ENCODE measurements around the gene GPRIN2.

The GPRIN2 gene

GRCh38 chr10:46546591-46547540 lies 9.6 kb downstream of the GPRIN2 start:
- H3K36me3 ChIP-seq: no peaks in the 10 kb centered on the region
- no peak for TF ChIP-seq Cebpa-rat (IDR thresholded peaks at IDR 0.05)
- no peaks in the 10 kb centered on the region for H3K9me3 ChIP-seq
- no peak overlapping the region for H3K4me2 ChIP-seq
- H3K4me3 ChIP-seq: no peak overlapping the region
- H3K9ac ChIP-seq: no peak overlapping the region
- H3K27ac ChIP-seq: no peak overlapping the region
- no peaks in the 10 kb centered on the region for H3K27me3 ChIP-seq
- no peaks in the 10 kb centered on the region for H4K20me1 ChIP-seq
- no peaks in the 10 kb centered on the region for H3K4me1 ChIP-seq

DNA sequence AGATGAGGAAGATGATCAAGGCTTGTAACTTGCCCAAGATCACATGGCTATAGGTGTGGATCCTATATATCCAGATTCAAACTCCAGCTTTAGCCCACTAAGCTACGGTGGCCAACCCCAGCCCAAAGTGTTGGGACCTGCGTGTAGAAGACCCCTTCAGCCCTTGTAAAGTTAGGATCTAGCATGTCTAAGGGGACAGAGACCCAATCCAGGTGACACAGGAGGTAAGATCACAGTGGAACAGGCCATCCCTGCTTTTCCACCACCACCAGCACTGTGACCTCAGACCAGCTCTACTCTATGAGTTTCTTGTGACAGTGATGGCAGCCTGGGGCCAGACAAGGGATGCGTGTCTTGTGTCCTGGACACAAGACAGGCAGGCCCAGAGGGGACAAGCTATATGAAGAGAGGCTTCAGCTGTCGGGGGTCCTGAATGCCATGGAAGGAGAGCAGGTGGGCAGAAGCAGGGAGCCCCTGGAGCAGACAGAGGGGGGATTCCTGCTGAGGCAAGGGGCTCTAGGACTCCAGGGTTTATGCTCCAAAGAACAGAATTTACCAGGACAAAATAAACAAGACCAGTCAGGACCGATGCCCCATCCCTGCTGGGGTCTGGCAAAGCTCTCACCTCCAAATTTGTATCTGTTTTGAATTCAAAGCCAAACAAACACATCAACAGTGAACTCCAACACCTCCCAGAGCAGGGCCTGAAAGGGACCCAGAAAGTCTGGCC lies 10.4 kb downstream of the GPRIN2 start:
- no peak for TF ChIP-seq Cebpa-rat (IDR thresholded peaks at IDR 0.05)
- no peak overlapping the region for H3K9ac ChIP-seq
- no peaks in the 10 kb centered on the region for H3K36me3 ChIP-seq
- H3K4me2 ChIP-seq: no peak overlapping the region
- no peaks in the 10 kb centered on the region for H3K27me3 ChIP-seq
- H3K27ac ChIP-seq: no peak overlapping the region
- H3K4me3 ChIP-seq: no peak overlapping the region
- no peaks in the 10 kb centered on the region for H4K20me1 ChIP-seq
- H3K4me1 ChIP-seq: no peaks in the 10 kb centered on the region
- H3K9me3 ChIP-seq: no peaks in the 10 kb centered on the region

GRCh38 chr10:46544989-46545791 lies 11.3 kb downstream of the GPRIN2 start:
- Histone ChIP-seq H4K20me1 (no peaks in the 10 kb centered on the region), H3K9ac (no peak overlapping the region), H3K27ac (no peak overlapping the region), H3K27me3 (no peaks in the 10 kb centered on the region), H3K4me1 (no peaks in the 10 kb centered on the region), H3K36me3 (no peaks in the 10 kb centered on the region), H3K9me3 (no peaks in the 10 kb centered on the region), H3K4me2 (no peak overlapping the region), H3K4me3 (no peak overlapping the region)
- TF ChIP-seq Cebpa-rat (IDR thresholded peaks at IDR 0.05): no peak

DNA sequence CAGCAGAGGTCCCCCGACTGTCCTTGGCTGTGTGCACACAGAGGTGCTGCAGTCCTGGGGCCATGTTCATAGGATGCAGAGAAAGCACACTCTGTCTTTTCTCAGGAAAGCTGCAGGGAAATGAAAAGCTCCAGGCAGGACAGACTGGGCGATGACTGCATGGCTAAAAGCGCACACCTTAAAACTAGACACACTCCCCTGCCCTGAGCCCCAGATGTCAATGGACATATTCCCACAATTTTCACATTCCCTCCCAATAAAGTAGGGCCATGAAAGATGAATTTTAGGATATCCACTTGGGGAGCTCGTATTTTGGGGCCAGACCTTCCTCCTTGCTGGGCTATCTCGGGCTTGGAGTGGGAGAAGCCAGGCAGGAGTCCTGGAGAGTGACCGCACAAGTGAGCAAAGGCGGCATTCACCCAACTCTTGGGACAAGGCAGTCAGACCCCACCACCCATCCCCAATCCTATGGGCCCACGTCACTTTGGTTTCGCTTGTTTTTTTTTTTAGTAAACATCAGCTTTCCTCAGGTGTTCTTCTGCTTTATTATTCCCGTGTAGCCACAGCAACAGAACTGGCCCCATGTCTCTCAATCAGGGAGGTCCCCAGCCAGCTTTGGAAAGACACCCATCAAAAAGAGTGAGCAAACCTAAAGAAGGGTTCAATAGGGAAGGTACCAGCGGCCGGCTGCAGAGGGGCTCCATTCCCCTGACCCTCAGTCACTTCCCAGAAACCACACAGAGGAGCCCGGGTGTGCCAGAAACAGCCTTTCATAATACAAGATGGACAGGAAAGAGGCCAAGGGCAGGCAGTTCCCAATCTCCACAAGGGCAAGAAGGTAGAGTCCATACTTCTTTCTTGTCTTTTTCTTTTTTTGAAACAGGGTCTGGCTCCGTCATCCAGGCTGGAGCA lies 12.7 kb downstream of the GPRIN2 start:
- Histone ChIP-seq H3K4me2 (no peak overlapping the region), H3K4me1 (no peaks in the 10 kb centered on the region)
- no peak for TF ChIP-seq Cebpa-rat (IDR thresholded peaks at IDR 0.05)

DNA sequence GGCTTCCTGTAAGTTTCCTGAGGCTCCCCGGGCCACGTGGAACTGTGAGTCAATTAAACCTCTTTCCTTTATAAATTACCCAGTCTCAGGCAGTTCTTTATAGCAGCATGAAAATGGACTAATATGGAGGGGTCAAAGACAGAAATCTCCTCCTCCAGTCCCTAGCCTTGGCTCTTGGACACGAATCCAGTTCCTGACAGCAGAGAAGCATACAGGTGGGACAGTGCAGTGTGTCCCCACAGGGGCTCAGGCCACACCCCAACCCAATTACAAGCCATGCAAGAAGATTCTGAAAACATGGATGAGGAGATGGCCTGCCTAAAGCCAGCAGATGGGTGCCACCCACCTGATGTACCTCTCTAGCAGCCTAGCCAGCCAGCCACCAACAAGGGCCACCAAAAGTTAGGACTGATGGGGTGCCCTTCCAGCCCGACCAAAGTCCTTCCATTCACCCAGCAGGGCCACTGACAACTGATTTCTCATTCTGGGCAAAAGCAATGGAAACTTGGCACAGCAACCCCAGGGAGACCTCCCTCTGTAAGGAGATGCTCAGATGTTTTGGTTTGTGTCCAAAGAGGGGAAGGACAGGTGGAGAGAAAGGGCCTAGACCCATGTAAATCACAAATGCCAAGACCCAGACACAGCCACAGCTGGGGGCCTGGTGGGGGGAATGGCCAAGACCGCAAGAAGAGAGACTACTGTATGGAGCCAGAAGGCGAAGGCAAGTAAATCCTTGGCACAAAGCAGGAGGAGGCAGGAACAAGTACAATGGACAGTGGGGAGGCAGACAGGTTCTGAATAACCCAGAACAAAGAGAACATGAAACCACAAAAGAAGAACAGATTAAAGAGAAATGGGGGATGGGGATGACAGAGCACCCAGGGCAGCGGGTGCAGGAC lies 13.6 kb downstream of the GPRIN2 start:
- Histone ChIP-seq H3K4me1 (no peaks in the 10 kb centered on the region), H3K9ac (no peak overlapping the region), H4K20me1 (no peaks in the 10 kb centered on the region), H3K27ac (no peak overlapping the region), H3K36me3 (no peaks in the 10 kb centered on the region), H3K9me3 (no peaks in the 10 kb centered on the region), H3K4me3 (no peak overlapping the region), H3K4me2 (no peak overlapping the region), H3K27me3 (no peaks in the 10 kb centered on the region)
- no peak for TF ChIP-seq Cebpa-rat (IDR thresholded peaks at IDR 0.05)

More for the DNA sequence above, 12.7 kb downstream of the GPRIN2 start:
- Histone ChIP-seq H4K20me1 (no peaks in the 10 kb centered on the region), H3K9ac (no peak overlapping the region), H3K4me3 (no peak overlapping the region), H3K27ac (no peak overlapping the region), H3K9me3 (no peaks in the 10 kb centered on the region), H3K36me3 (no peaks in the 10 kb centered on the region), H3K27me3 (no peaks in the 10 kb centered on the region)

DNA sequence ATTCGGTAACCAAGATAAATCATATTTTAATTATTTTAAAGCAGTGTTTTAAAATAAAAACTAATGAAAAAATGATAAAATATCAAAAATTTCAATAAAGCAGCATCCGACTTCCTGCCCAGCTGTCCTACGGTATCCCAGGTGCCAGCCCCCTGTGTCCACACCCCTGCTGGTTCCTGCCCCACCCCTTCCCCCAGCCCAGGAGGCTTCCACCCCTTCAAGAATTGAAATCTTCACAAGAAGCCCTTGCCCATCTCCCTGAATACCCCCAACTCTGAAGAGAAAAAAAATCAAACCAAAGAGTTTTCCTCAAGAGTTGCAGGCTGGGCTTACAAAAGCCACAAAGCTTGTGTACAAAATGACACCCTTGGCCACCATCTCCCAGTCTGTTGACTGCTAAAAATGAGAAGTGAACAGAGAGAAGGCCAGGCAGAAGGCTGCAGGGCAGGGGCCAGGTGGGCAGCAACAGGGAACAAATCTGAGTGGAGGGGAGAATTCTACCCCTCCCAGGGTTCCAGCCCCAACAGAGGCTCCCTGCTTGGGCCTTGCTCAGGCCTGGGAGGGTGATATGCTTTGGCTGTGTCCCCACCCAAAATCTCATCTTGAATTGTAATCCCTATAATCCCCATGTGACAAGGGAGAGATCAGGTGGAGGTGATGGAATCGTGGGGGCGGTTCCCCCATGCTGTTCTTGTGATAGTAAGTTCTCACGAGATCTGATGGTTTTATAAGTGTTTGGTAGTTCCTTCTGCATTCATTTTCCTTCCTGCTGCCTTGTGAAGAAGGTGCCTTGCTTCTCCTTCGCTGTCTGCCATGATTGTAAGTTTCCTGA lies 14.5 kb downstream of the GPRIN2 start:
- Histone ChIP-seq H3K4me3 (no peak overlapping the region), H3K4me1 (no peaks in the 10 kb centered on the region), H4K20me1 (no peaks in the 10 kb centered on the region), H3K36me3 (no peaks in the 10 kb centered on the region), H3K9me3 (no peaks in the 10 kb centered on the region), H3K9ac (no peak overlapping the region), H3K4me2 (no peak overlapping the region), H3K27me3 (no peaks in the 10 kb centered on the region), H3K27ac (no peak overlapping the region)
- TF ChIP-seq Cebpa-rat (IDR thresholded peaks at IDR 0.05): no peak

- H3K27me3 ChIP-seq: no peaks in the 10 kb centered on the region
- H3K4me2 ChIP-seq: no peak overlapping the region
- H3K36me3 ChIP-seq: no peaks in the 10 kb centered on the region
- no peak overlapping the region for H3K4me3 ChIP-seq
- no peak overlapping the region for H3K27ac ChIP-seq
- no peaks in the 10 kb centered on the region for H4K20me1 ChIP-seq
- no peaks in the 10 kb centered on the region for H3K9me3 ChIP-seq
- TF ChIP-seq Cebpa-rat (IDR thresholded peaks at IDR 0.05): no peak
- H3K4me1 ChIP-seq: no peaks in the 10 kb centered on the region
- H3K9ac ChIP-seq: no peak overlapping the region
Observed at GRCh38 chr10:46541017-46541661, 15.3 kb downstream of the GPRIN2 start.

Measured in BLaER1 (cell line).